NCI-H187 treated with DMSO at 0.1 percent for 48 hours (cell line): ENCODE measurements around the gene MMP25.

Experiments used
- DNase-seq: peaks from one replicate; lab custom pipeline; 2025; lab: John Stamatoyannopoulos, UW

MMP25 gene

GRCh38 chr16:3045758-3046640 is at the start of gene MMP25:
MMP25 (plus strand) TSS chr16:3046561; CDS start chr16:3046918, 357 bp downstream.
- DNase-seq, result no peak

- no peak for DNase-seq
Observed at GRCh38 chr16:2999929-3000328, 46.4 kb upstream of the MMP25 start.

GRCh38 chr16:3000540-3000939 is 45.8 kb upstream of the MMP25 start:
- no peak for DNase-seq

GRCh38 chr16:3001316-3001715 is 45.0 kb upstream of the MMP25 start:
- no peak for DNase-seq

- peak; percentile 99 for DNase-seq
Observed at GRCh38 chr16:3003582-3004270, 42.6 kb upstream of the MMP25 start.

GRCh38 chr16:3004319-3004718 is 42.0 kb upstream of the MMP25 start:
- no peak for DNase-seq

- no peak for DNase-seq
Observed at GRCh38 chr16:3004781-3005284, 41.5 kb upstream of the MMP25 start.

GRCh38 chr16:3007059-3007956 is 39.1 kb upstream of the MMP25 start:
- DNase-seq, result no peak

- no peak for DNase-seq
Observed at GRCh38 chr16:3007957-3008689, 38.2 kb upstream of the MMP25 start.

- no peak for DNase-seq
Observed at GRCh38 chr16:3008690-3009037, 37.7 kb upstream of the MMP25 start.

- DNase-seq, result no peak
Observed at GRCh38 chr16:3009568-3010390, 36.6 kb upstream of the MMP25 start.

GRCh38 chr16:3010510-3010909 is 35.9 kb upstream of the MMP25 start:
- DNase-seq, result no peak

- peak; percentile 82 for DNase-seq
Observed at GRCh38 chr16:3012246-3012645, 34.1 kb upstream of the MMP25 start.

- peak; percentile 77 for DNase-seq
Observed at GRCh38 chr16:3012828-3013420, 33.4 kb upstream of the MMP25 start, which contains the start of gene CLDN9. CLDN9 (plus strand) TSS chr16:3012923; CDS start chr16:3013363, 440 bp downstream.

- no peak for DNase-seq
Observed at GRCh38 chr16:3013491-3013951, 32.8 kb upstream of the MMP25 start.

- no peak for DNase-seq
Observed at GRCh38 chr16:3013998-3014690, 32.2 kb upstream of the MMP25 start.

GRCh38 chr16:3014971-3015370 is 31.4 kb upstream of the MMP25 start:
- DNase-seq, result no peak

GRCh38 chr16:3015865-3016521 is 30.4 kb upstream of the MMP25 start:
- DNase-seq, result no peak

GRCh38 chr16:3017344-3017743 is 29.0 kb upstream of the MMP25 start:
- no peak for DNase-seq
